ENCODE measurements around the gene ZNF688.

DNA sequence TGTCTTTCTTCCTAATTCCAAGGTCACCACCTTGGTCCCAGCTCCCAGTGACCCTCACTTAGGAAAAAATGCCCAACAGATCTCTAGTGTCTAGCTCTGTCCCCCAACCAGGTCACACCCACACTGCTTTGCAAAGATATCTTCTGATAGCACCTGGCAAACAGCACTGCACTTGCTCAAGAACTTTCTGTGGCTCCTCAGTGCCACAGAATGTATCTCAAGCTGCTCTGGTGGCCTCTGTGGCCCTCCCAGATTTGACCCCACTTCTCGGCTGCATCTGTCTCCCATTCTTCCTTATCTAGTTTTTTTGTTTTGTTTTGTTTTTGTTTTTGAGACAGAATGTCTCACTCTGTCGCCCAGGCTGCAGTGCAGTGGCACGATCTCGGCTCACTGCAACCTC, 5.0 kb downstream of the ZNF688 start:
- TF ChIP-seq, protein P1, sequence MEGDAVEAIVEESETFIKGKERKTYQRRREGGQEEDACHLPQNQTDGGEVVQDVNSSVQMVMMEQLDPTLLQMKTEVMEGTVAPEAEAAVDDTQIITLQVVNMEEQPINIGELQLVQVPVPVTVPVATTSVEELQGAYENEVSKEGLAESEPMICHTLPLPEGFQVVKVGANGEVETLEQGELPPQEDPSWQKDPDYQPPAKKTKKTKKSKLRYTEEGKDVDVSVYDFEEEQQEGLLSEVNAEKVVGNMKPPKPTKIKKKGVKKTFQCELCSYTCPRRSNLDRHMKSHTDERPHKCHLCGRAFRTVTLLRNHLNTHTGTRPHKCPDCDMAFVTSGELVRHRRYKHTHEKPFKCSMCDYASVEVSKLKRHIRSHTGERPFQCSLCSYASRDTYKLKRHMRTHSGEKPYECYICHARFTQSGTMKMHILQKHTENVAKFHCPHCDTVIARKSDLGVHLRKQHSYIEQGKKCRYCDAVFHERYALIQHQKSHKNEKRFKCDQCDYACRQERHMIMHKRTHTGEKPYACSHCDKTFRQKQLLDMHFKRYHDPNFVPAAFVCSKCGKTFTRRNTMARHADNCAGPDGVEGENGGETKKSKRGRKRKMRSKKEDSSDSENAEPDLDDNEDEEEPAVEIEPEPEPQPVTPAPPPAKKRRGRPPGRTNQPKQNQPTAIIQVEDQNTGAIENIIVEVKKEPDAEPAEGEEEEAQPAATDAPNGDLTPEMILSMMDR (conservative IDR thresholded peaks at IDR 0.05; ENCODE audit: low read depth, low read length) = no peak
- no peak for TF ChIP-seq EZH2 (IDR thresholded peaks at IDR 0.05; ENCODE audit: low read length, unreplicated experiment)
